H1 (cell line): ENCODE results near the gene TRAF3. TPM values are rescaled to one million over a fixed set of nuclear protein-coding genes. Genes with fewer than 3 reads are reported as not detected.

Source experiments
- CTCF ChIA-PET: fragments of 300-600 bp; sonication (Branson Sonifier 250); formaldehyde crosslinking; loops from one replicate; lab custom pipeline; 2021; ENCODE audit not compliant: partially characterized antibody; lab: Charles Lee
- POLR2A ChIA-PET: fragments of 300-600 bp; sonication (Branson Sonifier 250); formaldehyde crosslinking; loops from one replicate; lab custom pipeline; 2021; ENCODE audit warnings: inconsistent platforms; ENCODE audit not compliant: partially characterized antibody; lab: Charles Lee
- DNase-seq, 2 experiments: peaks; one replicate each; pipeline versions ENCODE4 v3.0.0 to v3.0.0-alpha.2; 2010 to 2022; ENCODE audit warnings: low spot score in 2 of 2, low read depth in 1 of 2, mixed read lengths in 1 of 2
- FAIRE-seq: peaks from 2 replicates; lab custom pipeline; 2011; peaks lifted over from hg19 to GRCh38; lab: Jason Lieb, UNC
- H2AFZ ChIP-seq: 2 replicates; pipeline ENCODE4 v1.8.1; 2012; ENCODE audit warnings: low read length, inconsistent platforms
- H2AK5ac ChIP-seq: 2 replicates; pipeline ENCODE4 v1.6.1; 2013; ENCODE audit warnings: low read depth, low read length
- H2BK120ac ChIP-seq: replicated peaks from 2 replicates; pipeline ENCODE3; 2013; ENCODE audit warnings: low read depth, low read length, inconsistent platforms
- H2BK12ac ChIP-seq: 2 replicates; pipeline ENCODE4 v1.6.1; 2013; ENCODE audit warnings: low read depth, low read length
- H2BK15ac ChIP-seq: 2 replicates; pipeline ENCODE4 v1.6.1; 2013; ENCODE audit warnings: low read length
- H2BK20ac ChIP-seq: 2 replicates; pipeline ENCODE4 v1.6.1; 2013; ENCODE audit warnings: low read length
- H2BK5ac ChIP-seq: 2 replicates; pipeline ENCODE4 v1.6.1; 2013; ENCODE audit warnings: low read depth, low read length
- H3K14ac ChIP-seq: 2 replicates; pipeline ENCODE4 v1.6.1; 2013; ENCODE audit warnings: inconsistent platforms; ENCODE audit not compliant: insufficient read length
- H3K18ac ChIP-seq: 2 replicates; pipeline ENCODE4 v1.6.1; 2013; ENCODE audit warnings: low read length; ENCODE audit errors: extremely low read depth
- H3K23ac ChIP-seq: 2 replicates; pipeline ENCODE4 v1.6.1; 2013; ENCODE audit warnings: inconsistent platforms; ENCODE audit not compliant: insufficient read length
- H3K23me2 ChIP-seq: 2 replicates; pipeline ENCODE4 v1.6.1; 2013; ENCODE audit warnings: low read depth, low read length
- H3K27ac ChIP-seq: 2 replicates; pipeline ENCODE4 v1.6.1; 2011; ENCODE audit warnings: low read depth, low read length, inconsistent platforms
- H3K27me3 ChIP-seq, 4 experiments: replicated peaks in 1 of 4; 1 replicate in 1 of 4; 2 replicates in 3 of 4; pipeline versions ENCODE4 v1.6.1 to v1.8.1; 2011 to 2013; ENCODE audit warnings: low read length in 3 of 4, mild to moderate bottlenecking in 3 of 4, inconsistent platforms in 2 of 4, mixed read lengths in 2 of 4, moderate library complexity in 1 of 4; ENCODE audit not compliant: control insufficient read depth in 3 of 4, insufficient read depth in 3 of 4; ENCODE audit errors: extremely low read depth in 1 of 4
- H3K36me3 ChIP-seq, 4 experiments: 2 replicates each; pipeline versions ENCODE4 v1.6.1 to v1.8.1; 2011 to 2013; ENCODE audit warnings: mild to moderate bottlenecking in 4 of 4, low read length in 3 of 4, moderate library complexity in 2 of 4, control low read depth in 1 of 4, inconsistent platforms in 1 of 4; ENCODE audit not compliant: insufficient read depth in 4 of 4, control insufficient read depth in 2 of 4
- H3K4ac ChIP-seq: replicated peaks from 2 replicates; pipeline ENCODE3; 2013; ENCODE audit warnings: low read length, low read depth, mixed read lengths, inconsistent platforms; ENCODE audit not compliant: insufficient read length
- H3K4me1 ChIP-seq, 4 experiments: replicated peaks in 1 of 4; 1 replicate in 1 of 4; 2 replicates in 3 of 4; pipeline versions ENCODE4 v1.6.1 to v1.8.1; 2011 to 2013; ENCODE audit warnings: low read length in 3 of 4, inconsistent platforms in 2 of 4, mixed read lengths in 1 of 4; ENCODE audit not compliant: insufficient read depth in 4 of 4, control insufficient read depth in 3 of 4
- H3K4me2 ChIP-seq, 2 experiments: 2 replicates each; pipeline versions ENCODE4 v1.6.1 to v1.8.1; 2011 to 2013; ENCODE audit warnings: low read depth in 2 of 2, low read length in 2 of 2, control low read depth in 1 of 2, inconsistent platforms in 1 of 2, mild to moderate bottlenecking in 1 of 2; ENCODE audit not compliant: insufficient read depth in 1 of 2
- H3K4me3 ChIP-seq, 4 experiments: fragments of 200-600, 300-600 bp in 1 of 4; sonication (generic), shearing (Covaris generic), sonication (Bioruptor Twin) in 1 of 4; 2 replicates each; pipeline versions ENCODE4 v1.5.1 to v1.8.1; 2011 to 2016; ENCODE audit warnings: low read length in 4 of 4, low read depth in 3 of 4, control low read depth in 2 of 4, inconsistent platforms in 2 of 4, mild to moderate bottlenecking in 2 of 4, mixed read lengths in 1 of 4, moderate library complexity in 1 of 4; ENCODE audit not compliant: insufficient read depth in 2 of 4; ENCODE audit errors: extremely low read depth in 1 of 4
- H3K56ac ChIP-seq: replicated peaks from 2 replicates; pipeline ENCODE3; 2013; ENCODE audit warnings: low read depth, mild to moderate bottlenecking, mixed read lengths, low read length, inconsistent platforms; ENCODE audit not compliant: insufficient read length
- H3K79me1 ChIP-seq: 2 replicates; pipeline ENCODE4 v1.6.1; 2013; ENCODE audit warnings: low read depth, low read length, control low read depth
- H3K79me2 ChIP-seq, 2 experiments: 2 replicates each; pipeline versions ENCODE4 v1.6.1 to v1.8.1; 2012 to 2013; ENCODE audit warnings: low read length in 2 of 2, mild to moderate bottlenecking in 2 of 2, inconsistent platforms in 1 of 2; ENCODE audit not compliant: insufficient read depth in 2 of 2, control insufficient read depth in 1 of 2
- H3K9ac ChIP-seq, 4 experiments: replicated peaks in 1 of 4; 1 replicate in 1 of 4; 2 replicates in 3 of 4; pipeline versions ENCODE4 v1.6.1 to v1.8.1; 2011 to 2013; ENCODE audit warnings: low read depth in 3 of 4, low read length in 3 of 4, control low read depth in 2 of 4, mild to moderate bottlenecking in 2 of 4, moderate library complexity in 2 of 4, inconsistent platforms in 1 of 4; ENCODE audit errors: extremely low read depth in 1 of 4
- H3K9me3 ChIP-seq, 2 experiments: 2 replicates each; pipeline versions ENCODE4 v1.6.1 to v1.8.1; 2012 to 2013; ENCODE audit warnings: mild to moderate bottlenecking in 2 of 2, moderate library complexity in 2 of 2, control low read depth in 1 of 2, inconsistent platforms in 1 of 2, low read depth in 1 of 2, low read length in 1 of 2, mixed read lengths in 1 of 2; ENCODE audit not compliant: insufficient read depth in 2 of 2
- H4K20me1 ChIP-seq, 2 experiments: replicated peaks in 1 of 2; 2 replicates each; pipeline versions ENCODE3 to v1.8.1; 2011 to 2013; ENCODE audit warnings: inconsistent platforms in 2 of 2, low read length in 2 of 2, mild to moderate bottlenecking in 1 of 2; ENCODE audit not compliant: insufficient read depth in 2 of 2, control insufficient read depth in 1 of 2
- H4K5ac ChIP-seq: 2 replicates; pipeline ENCODE4 v1.6.1; 2013; ENCODE audit warnings: low read length, low read depth, mixed read lengths, inconsistent platforms; ENCODE audit not compliant: insufficient read length
- H4K8ac ChIP-seq: 2 replicates; pipeline ENCODE4 v1.8.0; 2013; ENCODE audit warnings: mild to moderate bottlenecking, moderate library complexity, low read length, inconsistent platforms; ENCODE audit not compliant: insufficient read depth; ENCODE audit errors: extremely low read depth
- H4K91ac ChIP-seq: replicated peaks from 2 replicates; pipeline ENCODE3; 2013; ENCODE audit warnings: low read length, mixed read lengths, inconsistent platforms; ENCODE audit not compliant: insufficient read length
- WGBS, 2 experiments: shearing (Covaris generic) in 1 of 2; methylation state at CpG; one replicate each; pipeline versions ENCODE4 v1.1.6 to v1.1.7; 2013 to 2015; ENCODE audit warnings: low lambda C conversion rate in 2 of 2, mixed read lengths in 2 of 2, inconsistent platforms in 1 of 2, low coverage in 1 of 2, missing lambda C conversion rate in 1 of 2; ENCODE audit not compliant: insufficient replicate concordance in 2 of 2, insufficient coverage in 1 of 2, insufficient read length in 1 of 2; ENCODE audit errors: extremely low coverage in 1 of 2, missing lambda C conversion rate in 1 of 2; 5-methylcytosine and 5-hydroxymethylcytosine counted together
- polyA plus RNA-seq, 7 experiments: library from polyadenylated mRNA; depleted of rRNA in 3 of 7; stranded (reverse) in 5 of 7; unstranded in 2 of 7; fragments of >200 nt in 5 of 7; fragments of 200-250 nt in 2 of 7; gene quantifications; 1 replicate in 5 of 7; 2 replicates in 1 of 7; 4 replicates in 1 of 7; pipeline versions ENCODE4 v1.2.1 to v1.2.3, GENCODE V29; 2011 to 2013; ENCODE audit warnings: missing spikeins in 2 of 7, mixed read lengths in 2 of 7
- total RNA-seq: library from RNA; stranded (reverse); fragmentation: NEBNext Ultra II Directional; extraction: Animal tissue kit (Norgen Biotek cat#: 25700); gene quantifications from 2 replicates; pipeline ENCODE4 v1.2.1, GENCODE V29; 2021

Gene TRAF3
- total and polyA plus RNA-seq, 2 of the 8 experiments (the other 6 are each of a cell fraction or from before 2014, with no cell fraction given): 5.8 to 12.1 TPM

DNA sequence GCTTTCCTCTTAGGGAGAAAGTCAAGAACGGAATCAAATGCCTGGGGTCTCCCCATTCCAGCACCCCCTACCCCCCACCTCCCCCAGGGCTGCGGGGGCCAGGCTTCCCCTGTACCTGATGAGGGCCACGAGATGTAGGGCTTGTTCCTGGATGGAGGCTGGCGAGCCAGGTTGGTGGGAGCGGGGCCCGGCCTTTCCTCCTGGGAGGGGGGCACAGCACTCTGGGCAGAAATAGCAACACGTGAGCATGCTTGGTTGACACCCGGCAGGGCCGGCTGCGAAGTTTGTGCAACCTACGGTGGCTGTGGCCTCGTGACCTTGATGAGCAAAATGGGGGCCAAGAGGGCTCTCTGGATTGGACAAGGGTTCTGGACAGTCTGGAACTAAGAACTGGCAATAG, 160.9 kb downstream of the TRAF3 start:
- H4K5ac ChIP-seq: no peak overlapping the region
- DNase-seq (no peak), FAIRE-seq (no peak)
- H2BK5ac ChIP-seq: no peak overlapping the region
- no peak overlapping the region for H3K18ac ChIP-seq
- H4K8ac ChIP-seq: no peak overlapping the region
- H3K56ac ChIP-seq: no peak overlapping the region
- no peak overlapping the region for H2BK20ac ChIP-seq
- no peak overlapping the region for H2BK15ac ChIP-seq
- CTCF ChIA-PET: interaction anchor here (1.4 kb wide), 1 partner anchor 10 kb away, joined by 3 read pairs; no protein-coding TSS in a partner anchor
- H3K27ac ChIP-seq: no peak overlapping the region
- no peak overlapping the region for H2AFZ ChIP-seq
- no peak overlapping the region for H3K4me3 ChIP-seq
- H3K79me2 ChIP-seq: no peaks in the 10 kb centered on the region
- peaks cover 0 to 4% of the 10 kb centered on the region in 2 experiments for H4K20me1 ChIP-seq
- no peak overlapping the region for H2BK12ac ChIP-seq
- no peaks in the 10 kb centered on the region for H3K9me3 ChIP-seq
- H3K23ac ChIP-seq: no peak overlapping the region
- POLR2A ChIA-PET: no interaction called here
- no peaks in the 10 kb centered on the region for H3K79me1 ChIP-seq
- WGBS, 2 experiments: 95% methylated on average over 12 of the region's 12 CpGs; no CpG with 5 or more reads in 1 of the 2 experiments
- H3K27me3 ChIP-seq: no peaks in the 10 kb centered on the region
- H3K9ac ChIP-seq: no peak overlapping the region
- H3K4me2 ChIP-seq: no peak overlapping the region
- H2BK120ac ChIP-seq: no peak overlapping the region
- no peak overlapping the region for H4K91ac ChIP-seq
- no peak overlapping the region for H3K4ac ChIP-seq
- peaks cover 1 to 37% (median 13%) of the 10 kb centered on the region in 4 experiments for H3K36me3 ChIP-seq
- no peaks in the 10 kb centered on the region for H3K23me2 ChIP-seq
- H2AK5ac ChIP-seq: no peak overlapping the region
- no peaks in the 10 kb centered on the region for H3K4me1 ChIP-seq
- H3K14ac ChIP-seq: no peak overlapping the region
